ENCODE measurements around the gene WWC1.

DNA sequence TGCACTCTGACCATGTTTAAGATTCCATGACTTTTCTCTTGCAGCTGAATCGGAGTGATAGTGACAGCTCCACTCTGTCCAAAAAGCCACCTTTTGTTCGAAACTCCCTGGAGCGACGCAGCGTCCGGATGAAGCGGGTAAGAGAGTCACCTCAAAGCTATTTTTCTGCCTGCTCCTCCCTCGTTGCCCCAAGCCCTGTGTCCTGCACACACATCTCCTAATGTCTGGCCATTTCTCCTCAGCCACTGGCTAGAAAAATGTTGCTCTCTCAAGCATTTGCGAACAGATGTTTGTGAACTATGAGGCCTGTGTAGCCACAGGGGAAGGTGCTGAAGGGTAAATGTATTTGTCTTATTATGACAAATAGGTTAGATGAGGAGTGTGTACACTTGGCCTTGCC, 169.2 kb downstream of the WWC1 start:
- TF ChIP-seq KLF10 (CRISPR knock-in tag; IDR thresholded peaks at IDR 0.05) (no peak), PHF8 (IDR thresholded peaks at IDR 0.05; ENCODE audit: borderline replicate concordance, low read length) (no peak), JUNB (CRISPR knock-in tag; conservative IDR thresholded peaks at IDR 0.05) (no peak), POLR3G (IDR thresholded peaks at IDR 0.05; ENCODE audit: extremely low read depth, insufficient read length, insufficient replicate concordance) (no peak), SRSF9 (IDR thresholded peaks at IDR 0.05; ENCODE audit: borderline replicate concordance, low read depth, low read length) (no peak), CHCHD3 (CRISPR knock-in tag; IDR thresholded peaks at IDR 0.05) (no peak), NR3C1 (CRISPR knock-in tag; IDR thresholded peaks at IDR 0.05) (no peak), FOXJ3 (CRISPR knock-in tag; IDR thresholded peaks at IDR 0.05) (no peak), HCFC1 (IDR thresholded peaks at IDR 0.05; ENCODE audit: low read depth, low read length) (no peak), ZBTB7A (IDR thresholded peaks at IDR 0.05; ENCODE audit: borderline replicate concordance, control insufficient read depth, low read depth, low read length) (no peak), HNRNPK (IDR thresholded peaks at IDR 0.05; ENCODE audit: low read depth, low read length, poor library complexity, severe bottlenecking) (no peak), ELF1 (tag; IDR thresholded peaks at IDR 0.05) (no peak)
- TF ChIP-seq, protein P1, sequence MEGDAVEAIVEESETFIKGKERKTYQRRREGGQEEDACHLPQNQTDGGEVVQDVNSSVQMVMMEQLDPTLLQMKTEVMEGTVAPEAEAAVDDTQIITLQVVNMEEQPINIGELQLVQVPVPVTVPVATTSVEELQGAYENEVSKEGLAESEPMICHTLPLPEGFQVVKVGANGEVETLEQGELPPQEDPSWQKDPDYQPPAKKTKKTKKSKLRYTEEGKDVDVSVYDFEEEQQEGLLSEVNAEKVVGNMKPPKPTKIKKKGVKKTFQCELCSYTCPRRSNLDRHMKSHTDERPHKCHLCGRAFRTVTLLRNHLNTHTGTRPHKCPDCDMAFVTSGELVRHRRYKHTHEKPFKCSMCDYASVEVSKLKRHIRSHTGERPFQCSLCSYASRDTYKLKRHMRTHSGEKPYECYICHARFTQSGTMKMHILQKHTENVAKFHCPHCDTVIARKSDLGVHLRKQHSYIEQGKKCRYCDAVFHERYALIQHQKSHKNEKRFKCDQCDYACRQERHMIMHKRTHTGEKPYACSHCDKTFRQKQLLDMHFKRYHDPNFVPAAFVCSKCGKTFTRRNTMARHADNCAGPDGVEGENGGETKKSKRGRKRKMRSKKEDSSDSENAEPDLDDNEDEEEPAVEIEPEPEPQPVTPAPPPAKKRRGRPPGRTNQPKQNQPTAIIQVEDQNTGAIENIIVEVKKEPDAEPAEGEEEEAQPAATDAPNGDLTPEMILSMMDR (IDR thresholded peaks at IDR 0.05 in 2 of 3, conservative IDR thresholded peaks at IDR 0.05 in 1 of 3; ENCODE audit: insufficient read depth in 2 of 3, low read depth in 1 of 3, low read length in 3 of 3), result no peak
- TF ChIP-seq, protein P2, sequence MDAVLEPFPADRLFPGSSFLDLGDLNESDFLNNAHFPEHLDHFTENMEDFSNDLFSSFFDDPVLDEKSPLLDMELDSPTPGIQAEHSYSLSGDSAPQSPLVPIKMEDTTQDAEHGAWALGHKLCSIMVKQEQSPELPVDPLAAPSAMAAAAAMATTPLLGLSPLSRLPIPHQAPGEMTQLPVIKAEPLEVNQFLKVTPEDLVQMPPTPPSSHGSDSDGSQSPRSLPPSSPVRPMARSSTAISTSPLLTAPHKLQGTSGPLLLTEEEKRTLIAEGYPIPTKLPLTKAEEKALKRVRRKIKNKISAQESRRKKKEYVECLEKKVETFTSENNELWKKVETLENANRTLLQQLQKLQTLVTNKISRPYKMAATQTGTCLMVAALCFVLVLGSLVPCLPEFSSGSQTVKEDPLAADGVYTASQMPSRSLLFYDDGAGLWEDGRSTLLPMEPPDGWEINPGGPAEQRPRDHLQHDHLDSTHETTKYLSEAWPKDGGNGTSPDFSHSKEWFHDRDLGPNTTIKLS (IDR thresholded peaks at IDR 0.05; ENCODE audit: borderline replicate concordance, low read depth), result no peak

Data from K562 (cell line).